DMS114 treated with DMSO at 0.1 percent for 48 hours (cell line): ENCODE measurements around the gene KCNJ18.
"Not testable (repeated sequence)": the region's sequence is repeated elsewhere in the genome, so short reads cannot be mapped to it uniquely, and the experiment has no call there.

Source experiments
- DNase-seq: peaks from one replicate; lab custom pipeline; 2025; ENCODE audit not compliant: unreplicated experiment; lab: John Stamatoyannopoulos, UW

The KCNJ18 gene

DNA sequence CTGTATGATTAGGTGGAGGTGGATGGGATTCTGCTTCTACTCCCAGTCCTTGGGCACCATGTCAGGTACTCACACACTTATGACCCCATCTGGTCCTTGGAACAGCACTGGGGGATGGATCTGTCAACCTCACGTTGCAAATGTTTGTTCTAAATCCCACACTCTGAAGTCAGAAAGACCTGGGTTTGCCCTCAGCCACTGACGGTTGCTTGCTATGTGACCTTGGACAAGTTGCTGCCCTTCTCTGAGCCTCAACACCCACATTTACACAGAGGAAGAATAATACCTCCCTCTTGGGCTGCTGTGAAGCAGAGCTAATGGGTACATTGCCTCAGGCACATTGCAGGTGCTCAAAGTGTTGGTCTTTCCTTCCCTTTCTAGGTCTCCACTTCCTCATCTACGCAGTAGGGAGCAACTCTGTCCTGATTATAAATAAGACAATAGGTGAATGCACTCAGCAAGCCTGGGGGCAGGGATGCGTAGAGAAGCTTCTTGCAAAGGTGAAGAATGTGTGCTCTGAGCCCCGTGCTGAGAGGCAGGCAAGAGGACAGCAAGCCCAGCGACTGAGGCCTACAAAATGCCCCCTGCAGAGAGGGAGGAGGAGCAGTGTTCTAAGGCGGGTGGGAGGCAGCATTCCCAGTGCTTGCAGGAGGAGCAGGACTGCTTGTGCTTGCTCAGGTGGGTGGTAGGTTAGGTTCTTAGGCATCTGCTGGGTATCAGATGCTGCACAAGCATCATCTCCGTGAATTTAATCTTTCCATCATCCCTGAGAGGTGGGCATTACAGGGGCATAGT lies 21.8 kb upstream of the KCNJ18 start:
- DNase-seq, result not testable (repeated sequence)

DNA sequence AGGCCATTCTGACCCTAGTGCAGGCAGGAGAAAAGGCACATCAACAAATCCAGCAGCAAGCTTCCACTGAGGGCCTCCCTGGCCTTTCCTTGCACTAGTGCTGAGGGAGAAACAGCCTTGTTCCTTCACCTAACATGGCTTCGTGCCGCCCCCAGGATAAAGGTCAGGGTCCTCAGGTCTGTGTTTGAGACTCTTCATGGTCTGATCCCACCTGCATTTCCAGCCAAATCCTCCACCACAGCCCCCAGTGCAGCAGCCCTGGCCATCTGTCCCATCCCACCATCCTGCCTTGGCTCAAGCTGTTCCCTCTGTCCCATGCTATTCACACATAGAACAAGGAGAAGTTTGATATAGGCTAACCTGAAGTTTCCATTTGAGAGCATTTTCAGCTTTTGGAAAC lies 20.9 kb upstream of the KCNJ18 start:
- not testable (repeated sequence) for DNase-seq

DNA sequence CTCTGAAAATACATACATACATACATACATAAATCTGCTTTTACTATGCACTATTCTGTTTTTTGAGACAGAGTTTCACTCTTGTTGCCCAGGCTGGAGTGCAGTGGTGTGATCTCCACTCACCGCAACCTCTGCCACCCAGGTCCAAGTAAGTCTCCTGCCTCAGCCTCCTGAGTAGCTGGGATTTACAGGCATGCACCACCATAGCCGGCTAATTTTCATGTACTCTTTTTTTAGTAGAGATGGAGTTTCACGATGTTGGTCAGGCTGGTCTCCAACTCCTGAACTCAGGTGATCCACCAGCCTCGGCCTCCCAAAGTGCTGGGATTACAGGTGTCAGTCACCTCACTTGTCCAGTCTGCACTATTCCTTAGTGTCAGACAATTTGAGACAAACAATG lies 20.5 kb upstream of the KCNJ18 start:
- not testable (repeated sequence) for DNase-seq

DNA sequence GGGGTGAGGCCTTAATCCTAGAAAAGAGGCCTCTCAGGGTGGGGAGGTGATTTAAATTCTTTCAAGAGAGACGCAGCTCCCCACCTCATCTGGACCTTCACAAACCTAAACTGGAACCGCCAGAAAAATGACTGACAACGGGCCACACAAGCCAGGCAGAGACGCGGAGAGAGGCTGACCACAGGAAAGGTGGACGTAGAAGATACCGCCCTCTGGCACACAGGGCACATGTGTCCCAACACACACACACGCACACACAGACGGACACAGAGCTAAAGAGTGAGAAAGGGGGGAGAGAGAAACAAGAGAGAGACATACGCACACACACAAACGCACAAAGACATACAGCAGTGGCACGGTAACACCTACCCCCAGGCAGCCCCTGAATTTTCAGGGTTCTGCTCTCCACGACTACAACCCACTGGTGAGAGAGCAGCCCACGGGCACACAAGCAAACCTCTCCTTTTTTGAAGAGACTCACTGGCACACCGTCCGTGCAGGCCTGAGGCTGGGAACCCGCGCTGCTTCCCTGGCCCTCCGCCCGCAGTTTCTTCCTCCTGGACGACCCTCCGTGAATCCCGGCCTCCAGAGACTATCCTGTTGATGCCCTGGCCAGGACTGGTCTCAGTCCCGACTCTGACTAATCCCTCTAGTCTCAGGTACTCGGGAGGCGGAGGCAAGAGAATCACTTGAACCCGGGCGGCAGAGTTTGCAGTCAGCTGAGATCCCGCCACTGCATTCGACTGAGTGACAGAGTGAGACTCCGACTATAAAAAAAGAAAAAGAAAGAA lies 18.7 kb upstream of the KCNJ18 start:
- not testable (repeated sequence) for DNase-seq

DNA sequence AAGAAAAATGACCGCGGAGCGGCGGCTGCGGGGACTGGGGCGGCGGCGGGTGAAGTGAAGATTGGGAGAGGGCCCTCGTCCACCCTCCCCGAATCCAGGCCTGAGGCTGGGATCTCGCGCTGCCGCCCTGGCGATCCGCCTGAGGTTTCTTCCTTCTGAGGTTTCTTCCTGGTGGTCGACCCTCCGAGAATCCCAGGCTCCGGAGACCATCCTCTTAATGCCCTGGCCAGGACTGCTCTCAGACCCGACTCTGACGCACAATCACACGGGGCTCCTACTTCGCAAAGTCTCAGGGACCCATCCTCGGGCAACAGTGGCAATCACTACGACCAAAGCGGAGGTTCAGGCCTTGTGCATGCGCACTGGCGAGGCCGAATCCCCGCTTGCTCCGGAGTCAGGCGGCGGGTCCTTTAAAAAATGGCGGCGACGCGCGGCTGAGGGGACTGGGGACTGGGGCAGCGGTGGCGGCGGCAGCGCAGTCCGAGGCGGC lies 18.0 kb upstream of the KCNJ18 start:
- no peak for DNase-seq

DNA sequence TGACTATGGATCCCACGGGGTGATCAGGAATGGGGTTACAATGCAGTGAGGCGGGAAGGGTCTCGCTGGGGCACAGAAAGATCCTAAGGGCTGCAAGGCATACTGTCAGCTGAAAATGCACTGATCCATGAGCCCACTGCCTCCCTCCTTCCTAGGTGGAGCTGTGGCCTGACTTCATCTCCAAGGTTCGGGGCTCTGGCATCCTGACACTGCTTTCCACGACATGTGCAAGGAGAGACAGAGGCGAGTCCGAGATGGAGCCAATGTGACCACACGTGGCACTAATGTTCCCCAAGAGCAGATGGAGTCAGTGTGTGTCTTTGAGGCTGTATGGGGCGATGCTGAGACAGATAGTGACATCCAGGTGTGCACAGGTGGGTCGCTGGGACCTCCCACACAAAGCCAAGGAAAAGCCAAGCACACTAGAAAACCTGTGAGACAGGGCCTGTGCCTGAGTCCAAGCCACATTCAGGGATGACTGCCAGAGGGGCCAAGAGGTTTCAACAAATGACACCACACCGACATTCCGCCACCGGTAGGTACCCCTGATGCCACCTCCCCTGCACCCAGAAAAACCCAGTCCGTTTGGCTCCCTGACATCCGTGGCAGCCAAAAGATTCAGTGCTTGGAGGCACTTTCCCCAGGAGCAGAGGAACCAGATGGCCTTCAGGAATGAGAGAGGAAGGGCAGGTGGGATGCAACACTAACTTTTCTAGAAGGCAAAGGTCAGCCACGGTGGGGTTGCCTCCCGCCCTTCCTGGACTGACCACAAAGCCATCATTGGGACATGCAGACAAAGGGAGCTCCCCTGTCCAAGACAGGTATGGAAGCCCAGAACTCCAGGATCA lies 17.2 kb upstream of the KCNJ18 start:
- not testable (repeated sequence) for DNase-seq

DNA sequence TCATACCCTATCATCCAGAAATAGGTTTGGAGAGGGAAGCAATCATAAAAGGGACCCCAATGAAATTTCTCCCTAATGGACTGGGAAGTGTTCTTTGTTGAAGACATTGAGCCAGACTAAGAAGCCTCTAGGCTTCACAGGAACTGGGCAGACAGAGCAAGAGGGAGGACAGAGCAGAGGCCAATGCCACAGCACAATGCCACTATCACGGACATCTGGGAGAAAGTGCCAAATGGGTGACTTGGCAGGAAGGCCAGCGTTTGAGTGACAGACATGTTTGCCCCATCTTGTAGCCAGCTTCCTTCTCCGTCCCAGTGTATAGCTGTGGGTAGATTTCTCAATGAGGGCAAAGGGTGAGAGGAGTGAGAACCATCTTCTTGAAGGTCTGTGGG lies 16.6 kb upstream of the KCNJ18 start:
- not testable (repeated sequence) for DNase-seq

DNA sequence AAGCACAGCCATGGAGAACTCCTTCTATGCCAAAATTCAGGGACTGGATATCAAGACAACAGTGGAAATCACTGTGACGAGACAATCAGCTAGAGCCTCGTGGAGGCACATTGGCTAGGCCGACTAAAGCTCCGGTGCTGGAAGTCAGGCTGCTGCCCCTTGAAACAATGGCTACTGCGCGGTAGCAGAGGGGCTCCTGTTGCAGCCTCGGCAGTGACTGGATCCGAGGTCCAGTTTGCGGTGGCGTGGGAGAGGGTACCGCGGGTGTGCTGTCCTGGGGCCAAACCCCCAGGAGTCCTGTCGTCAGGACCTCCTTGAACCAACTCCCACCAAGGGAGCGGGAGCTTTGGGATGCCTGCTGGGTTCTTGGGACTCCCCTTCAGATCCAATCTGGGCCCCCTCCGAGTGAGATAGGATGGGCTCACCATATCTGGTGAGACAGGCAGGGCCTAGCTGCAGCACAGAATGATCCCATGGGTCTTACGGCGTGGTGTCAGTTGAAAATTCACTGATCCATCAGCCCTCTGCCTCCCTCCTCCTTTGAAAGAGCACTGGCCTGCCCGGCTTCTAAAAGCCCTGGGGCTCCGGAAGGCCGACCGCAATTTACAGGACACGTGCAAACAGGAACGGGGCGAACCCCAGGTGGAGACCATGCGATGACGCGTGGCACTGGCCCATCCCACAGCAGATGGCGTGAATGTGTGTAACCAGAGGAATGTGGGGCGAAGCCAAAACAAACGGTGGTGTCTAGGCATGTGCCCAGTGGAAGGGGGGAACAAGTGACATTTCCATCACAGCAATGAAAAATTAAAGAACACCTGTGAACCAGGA lies 15.8 kb upstream of the KCNJ18 start:
- no peak for DNase-seq

DNA sequence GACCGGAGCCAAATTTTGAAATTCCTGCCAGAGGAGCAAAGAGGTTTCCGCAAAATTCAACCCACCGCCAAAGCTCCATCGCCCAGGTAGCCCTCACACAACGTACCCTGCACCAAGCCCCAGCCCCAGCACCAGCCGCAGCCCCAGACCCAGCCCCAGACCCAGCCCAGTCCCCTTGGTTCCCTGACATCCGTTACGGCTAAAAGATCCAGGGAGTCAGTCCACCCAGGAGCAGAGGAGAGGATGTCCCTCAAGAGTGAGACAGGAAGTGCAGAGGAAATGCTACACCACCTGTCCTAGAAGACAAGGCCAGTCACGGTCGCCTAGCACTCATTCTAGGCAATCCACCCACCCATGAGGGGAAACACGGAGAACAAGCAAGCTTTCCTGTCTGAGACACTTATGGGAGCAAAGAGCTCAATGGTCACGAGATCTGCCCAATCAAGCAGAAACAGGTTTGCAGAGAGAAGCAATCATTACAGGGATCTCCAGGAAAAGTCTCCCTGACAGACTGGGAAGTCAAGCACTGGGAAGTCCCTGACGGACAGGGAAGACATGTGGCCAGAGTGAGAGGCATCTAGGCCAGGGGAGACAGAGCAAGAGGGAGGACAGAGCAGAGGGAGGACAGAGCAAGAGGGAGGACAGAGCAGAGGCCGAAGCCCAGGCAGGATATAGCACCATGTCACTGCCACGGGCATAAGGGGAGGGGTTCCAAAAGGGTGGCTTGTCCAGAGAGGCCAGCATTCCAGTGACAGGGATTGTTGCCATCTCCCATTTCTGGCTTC lies 15.0 kb upstream of the KCNJ18 start:
- no peak for DNase-seq

DNA sequence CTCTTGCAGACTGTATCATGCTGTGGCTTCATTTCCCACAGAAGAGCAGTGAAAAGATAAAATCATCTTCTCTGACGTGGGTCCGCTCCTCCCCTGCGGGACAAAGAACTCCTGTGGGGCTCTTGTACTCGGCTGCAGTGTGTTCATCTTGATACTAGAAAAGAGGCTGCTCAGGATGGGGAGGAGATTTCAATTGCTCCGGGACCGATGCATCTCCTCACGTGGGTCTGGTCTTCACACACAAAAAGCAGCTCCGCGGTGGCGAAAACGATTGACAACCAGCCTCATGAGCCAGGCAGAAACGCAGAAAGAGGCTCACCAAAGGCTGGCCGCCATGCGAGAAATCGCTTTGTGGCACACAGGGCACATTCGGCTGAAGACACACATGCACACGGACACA lies 14.4 kb upstream of the KCNJ18 start:
- no peak for DNase-seq

DNA sequence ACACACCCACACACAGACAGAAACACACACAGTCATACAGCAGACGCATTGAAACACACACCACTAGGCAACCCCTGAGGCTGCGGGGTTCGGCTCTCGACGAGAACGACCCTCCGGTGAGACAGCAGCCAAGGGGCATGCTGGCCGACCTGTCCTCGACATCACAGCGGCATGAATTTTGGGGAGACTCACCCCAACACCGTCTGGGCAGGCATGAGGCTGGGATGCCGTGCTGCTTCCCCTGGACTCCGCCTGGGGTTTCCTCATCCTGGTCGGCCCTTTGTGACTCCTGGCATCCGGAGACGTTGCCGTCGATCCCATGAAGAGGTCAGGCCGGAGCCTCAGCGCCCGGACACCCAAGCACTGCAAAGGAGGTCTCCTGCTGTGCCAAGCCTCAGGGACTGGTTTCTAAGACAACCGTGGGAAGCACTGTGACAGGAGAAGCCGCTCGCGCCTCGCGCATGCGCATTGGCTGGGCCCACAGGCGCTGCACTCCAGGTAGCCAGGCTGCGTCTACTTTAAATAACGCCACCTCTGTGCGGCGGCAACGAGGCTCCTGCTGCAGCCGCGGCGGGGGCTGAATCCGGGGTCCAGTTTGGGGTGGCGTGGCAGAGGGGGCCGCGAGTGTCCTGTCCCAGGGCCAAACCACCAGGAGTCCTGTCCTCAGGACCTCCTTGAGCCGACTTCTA lies 13.8 kb upstream of the KCNJ18 start:
- DNase-seq, result no peak

DNA sequence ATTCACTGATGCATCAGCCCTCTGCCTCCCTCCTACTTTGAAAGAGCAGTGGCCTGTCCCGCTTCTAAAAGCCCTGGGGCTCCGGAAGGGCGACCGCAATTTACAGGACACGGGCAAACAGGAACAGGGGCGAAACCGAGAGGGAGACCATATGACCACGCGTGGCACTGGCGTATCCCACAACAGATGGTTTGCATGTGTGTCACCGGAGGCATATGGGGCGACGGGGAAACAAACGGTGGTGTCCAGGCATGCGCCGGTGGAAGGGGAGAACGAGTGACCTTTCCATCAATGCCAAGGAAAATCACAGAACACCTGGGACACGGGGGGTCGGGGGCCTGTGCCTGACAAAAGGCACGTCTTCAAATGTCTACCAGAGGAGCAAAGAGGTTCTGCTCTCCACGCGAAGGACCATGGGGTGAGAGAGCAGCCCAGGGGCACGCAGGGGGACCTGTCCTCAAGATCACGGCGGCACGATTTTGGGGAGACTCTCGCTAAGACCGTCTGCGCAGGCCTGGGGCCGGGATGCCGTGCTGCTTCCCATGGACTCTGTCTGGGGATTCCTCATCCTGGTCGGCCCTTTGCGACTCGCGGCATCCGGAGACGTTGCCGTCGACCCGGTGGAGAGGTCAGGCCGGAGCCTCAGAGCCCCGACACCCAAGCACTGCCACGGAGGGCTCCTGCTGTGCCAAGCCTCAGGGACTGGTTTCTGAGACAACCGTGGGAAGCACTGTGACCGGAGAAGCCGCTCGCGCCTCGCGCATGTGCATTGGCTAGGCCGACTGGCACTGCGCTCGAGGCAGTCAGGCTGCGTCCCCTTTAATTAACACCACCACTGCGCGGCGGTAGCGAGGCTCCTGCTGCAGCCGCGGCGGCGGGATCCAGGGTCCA lies 12.8 kb upstream of the KCNJ18 start:
- DNase-seq, result no peak

DNA sequence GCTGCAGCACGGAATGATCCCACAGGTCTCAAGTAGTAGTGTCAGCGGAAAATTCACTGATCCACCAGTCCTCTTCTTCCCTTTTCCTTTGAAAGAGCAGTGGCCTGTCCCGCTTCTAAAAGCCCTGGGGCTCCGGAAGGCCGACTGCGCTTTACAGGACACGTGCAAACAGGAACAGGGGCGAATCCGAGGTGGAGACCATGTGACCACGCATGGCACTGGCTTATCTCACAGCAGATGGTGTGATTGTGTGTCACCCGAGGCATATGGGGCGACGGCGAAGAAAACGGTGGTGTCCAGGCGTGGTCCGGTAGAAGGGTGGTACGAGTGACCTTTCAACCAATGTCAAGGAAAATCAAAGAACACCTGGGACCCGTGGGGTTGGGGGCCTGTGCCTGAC lies 12.0 kb upstream of the KCNJ18 start:
- DNase-seq, result no peak

DNA sequence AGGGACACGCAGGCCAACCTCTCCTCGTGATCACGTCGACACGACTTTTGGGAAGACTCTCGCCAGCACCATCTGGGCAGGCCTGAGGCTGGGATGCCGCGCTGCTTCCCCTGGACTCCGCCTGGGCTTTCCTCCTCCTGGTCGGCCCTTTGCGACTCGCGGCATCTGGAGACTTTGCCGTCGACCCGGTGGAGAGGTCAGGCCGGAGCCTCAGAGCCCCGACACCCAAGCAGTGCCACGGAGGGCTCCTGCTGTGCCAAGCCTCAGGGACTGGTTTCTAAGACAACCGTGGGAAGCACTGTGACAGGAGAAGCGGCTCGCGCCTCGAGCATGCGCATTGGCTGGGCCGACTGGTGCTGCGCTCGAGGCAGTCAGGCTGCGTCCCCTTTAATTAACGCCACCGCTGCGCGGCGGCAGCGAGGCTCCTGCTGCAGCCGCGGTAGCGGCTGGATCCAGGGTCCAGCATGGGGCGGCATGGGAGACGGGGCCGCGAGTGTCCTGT lies 11.4 kb upstream of the KCNJ18 start:
- not testable (repeated sequence) for DNase-seq

DNA sequence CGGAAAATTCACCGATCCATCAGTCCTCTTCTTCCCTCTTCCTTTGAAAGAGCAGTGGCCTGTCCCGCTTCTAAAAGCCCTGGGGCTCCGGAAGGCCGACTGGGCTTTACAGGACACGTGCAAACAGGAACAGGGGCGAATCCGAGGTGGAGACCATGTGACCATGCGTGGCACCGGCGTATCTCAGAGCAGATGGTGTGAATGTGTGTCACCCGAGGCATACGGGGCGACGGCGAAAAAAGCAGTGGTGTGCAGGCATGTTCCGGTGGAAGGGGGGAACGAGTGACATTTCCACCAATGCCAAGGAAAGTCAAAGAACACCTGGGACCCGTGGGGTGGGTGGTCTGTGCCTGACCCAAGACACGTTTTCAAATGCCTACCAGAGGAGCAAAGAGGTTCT lies 10.7 kb upstream of the KCNJ18 start:
- not testable (repeated sequence) for DNase-seq

DNA sequence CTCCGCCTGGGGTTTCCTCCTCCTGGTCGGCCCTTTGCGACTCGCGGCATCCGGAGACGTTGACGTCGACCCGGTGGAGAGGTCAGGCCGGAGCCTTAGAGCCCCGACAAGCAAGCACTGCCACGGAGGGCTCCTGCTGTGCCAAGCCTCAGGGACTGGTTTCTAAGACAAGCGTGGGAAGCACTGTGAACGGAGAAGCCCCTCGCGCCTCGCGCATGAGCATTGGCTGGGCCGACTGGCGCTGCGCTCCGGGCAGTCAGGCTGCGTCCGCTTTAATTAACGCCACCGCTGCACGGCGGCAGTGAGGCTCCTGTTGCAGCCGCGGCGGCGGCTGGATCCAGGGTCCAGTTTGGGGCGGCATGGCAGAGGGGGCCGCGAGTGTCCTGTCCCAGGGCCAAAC lies 10.2 kb upstream of the KCNJ18 start:
- DNase-seq, result not testable (repeated sequence)

DNA sequence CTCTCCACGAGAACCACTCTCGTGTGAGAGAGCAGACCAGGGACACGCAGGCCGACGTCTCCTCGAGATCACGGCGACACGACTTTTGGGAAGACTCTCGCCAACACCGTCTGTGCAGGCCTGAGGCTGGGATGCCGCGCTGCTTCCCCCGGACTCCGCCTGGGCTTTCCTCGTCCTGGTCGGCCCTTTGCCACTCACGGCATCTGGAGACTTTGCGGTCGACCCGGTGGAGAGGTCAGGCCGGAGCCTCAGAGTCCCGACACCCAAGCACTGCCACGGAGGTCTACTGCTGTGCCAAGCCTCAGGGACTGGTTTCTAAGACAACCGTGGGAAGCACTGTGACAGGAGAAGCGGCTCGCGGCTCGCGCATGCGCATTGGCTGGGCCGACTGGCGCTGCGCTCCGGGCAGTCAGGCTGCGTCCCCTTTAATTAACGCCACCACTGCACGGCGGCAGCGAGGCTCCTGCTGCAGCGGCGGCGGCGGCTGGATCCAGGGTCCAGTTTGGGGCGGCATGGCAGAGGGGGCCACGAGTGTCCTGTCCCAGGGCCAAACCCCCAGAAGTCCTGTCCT lies 9.1 kb upstream of the KCNJ18 start:
- not testable (repeated sequence) for DNase-seq
